Measurements from ENCODE around the gene HES7. TPM values are rescaled to one million over a fixed set of nuclear protein-coding genes. Genes with fewer than 3 reads are reported as not detected.

The HES7 gene
- total and polyA plus RNA-seq, 9 of the 15 experiments (the other 6 are each of a cell fraction or from before 2014, with no cell fraction given) = 0.03 to 1.7 (median 0.14) TPM; not detected in 1

DNA sequence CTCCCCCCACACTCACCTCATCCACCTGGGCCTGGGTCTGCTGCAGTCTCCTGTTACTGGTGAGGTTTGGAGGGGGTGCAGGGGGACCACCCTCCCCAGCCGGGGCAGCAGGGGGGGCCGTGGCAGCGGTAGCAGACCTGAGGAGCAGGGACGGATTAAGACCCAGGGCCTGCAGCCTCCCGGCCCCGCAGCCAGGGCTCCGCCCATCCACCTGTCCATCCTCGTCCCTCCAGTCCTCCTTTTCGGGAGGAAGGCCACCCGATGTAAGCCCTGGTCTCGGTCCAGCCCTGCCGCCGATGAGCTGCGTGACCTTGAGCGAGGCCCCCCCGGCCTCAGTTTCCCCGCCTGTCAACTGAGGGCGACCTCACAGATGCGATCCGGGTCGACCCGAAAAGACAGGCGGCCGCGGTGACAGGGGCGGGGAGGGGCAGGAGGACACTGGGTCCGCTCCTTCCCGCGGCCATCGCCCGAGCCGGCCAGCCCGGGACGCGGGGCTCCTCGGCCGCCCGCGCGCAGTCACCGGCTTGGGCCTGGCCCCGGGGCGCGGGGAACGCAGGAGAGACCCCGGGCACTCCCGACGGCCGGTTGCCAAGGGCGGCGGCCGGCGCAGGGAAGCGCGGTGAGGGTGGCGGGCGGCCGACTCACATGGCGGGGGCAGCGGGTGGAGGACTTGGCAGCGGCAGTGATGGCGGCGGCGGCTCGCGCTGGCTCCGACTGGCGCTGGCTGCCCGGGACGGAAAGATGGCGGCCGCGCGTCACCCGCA is 38.5 kb upstream of the HES7 start, which contains the start of gene VAMP2 (continued):
- TF ChIP-seq, protein P1, sequence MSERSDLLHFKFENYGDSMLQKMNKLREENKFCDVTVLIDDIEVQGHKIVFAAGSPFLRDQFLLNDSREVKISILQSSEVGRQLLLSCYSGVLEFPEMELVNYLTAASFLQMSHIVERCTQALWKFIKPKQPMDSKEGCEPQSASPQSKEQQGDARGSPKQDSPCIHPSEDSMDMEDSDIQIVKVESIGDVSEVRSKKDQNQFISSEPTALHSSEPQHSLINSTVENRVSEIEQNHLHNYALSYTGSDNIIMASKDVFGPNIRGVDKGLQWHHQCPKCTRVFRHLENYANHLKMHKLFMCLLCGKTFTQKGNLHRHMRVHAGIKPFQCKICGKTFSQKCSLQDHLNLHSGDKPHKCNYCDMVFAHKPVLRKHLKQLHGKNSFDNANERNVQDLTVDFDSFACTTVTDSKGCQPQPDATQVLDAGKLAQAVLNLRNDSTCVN (CRISPR knock-in tag; IDR thresholded peaks at IDR 0.05) = no peak
- TF ChIP-seq RBM15 (IDR thresholded peaks at IDR 0.05; ENCODE audit: insufficient read depth, low read length) (no peak), ILF3 (IDR thresholded peaks at IDR 0.05; ENCODE audit: borderline replicate concordance) (no peak; the same call in 1 of the 2 replicates), HNRNPUL1 (IDR thresholded peaks at IDR 0.05; ENCODE audit: low read length) (no peak), FOXJ2 (tag; IDR thresholded peaks at IDR 0.05) (no peak), ATF1 (CRISPR knock-in tag; IDR thresholded peaks at IDR 0.05) (no peak), ATF1 (tag; IDR thresholded peaks at IDR 0.05) (no peak), RUNX1 (IDR thresholded peaks at IDR 0.05; ENCODE audit: low read depth) (no peak), ZNF224 (CRISPR knock-in tag; IDR thresholded peaks at IDR 0.05) (no peak), MYNN (IDR thresholded peaks at IDR 0.05) (no peak), MYNN (CRISPR knock-in tag; IDR thresholded peaks at IDR 0.05) (no peak), ZNF316 (IDR thresholded peaks at IDR 0.05) (no peak), ZNF764 (CRISPR knock-in tag; IDR thresholded peaks at IDR 0.05; ENCODE audit: low read depth) (no peak), SMAD4 (CRISPR knock-in tag; conservative IDR thresholded peaks at IDR 0.05) (no peak), KLF1 (tag; IDR thresholded peaks at IDR 0.05) (no peak), EP400 (IDR thresholded peaks at IDR 0.05) (peak; percentile 47; the same call in 1 of the 2 replicates), ZNF263 (CRISPR knock-in tag; IDR thresholded peaks at IDR 0.05; ENCODE audit: borderline replicate concordance) (peak; percentile 93), POLR2H (tag; IDR thresholded peaks at IDR 0.05; ENCODE audit: low read depth) (no peak), SIN3A (IDR thresholded peaks at IDR 0.05; ENCODE audit: borderline replicate concordance in 2 of 2, control insufficient read depth in 1 of 2, low read depth in 2 of 2, low read length in 2 of 2) (peak; percentile 56 to 65; a peak in 2 of 4 replicates), TFAM (CRISPR knock-in tag; conservative IDR thresholded peaks at IDR 0.05) (no peak), NR3C1 (CRISPR knock-in tag; IDR thresholded peaks at IDR 0.05) (no peak), TEAD4 (IDR thresholded peaks at IDR 0.05; ENCODE audit: low read length) (no peak), TEAD4 (CRISPR knock-in tag; IDR thresholded peaks at IDR 0.05; ENCODE audit: borderline replicate concordance) (no peak), ZBTB7A (IDR thresholded peaks at IDR 0.05; ENCODE audit: borderline replicate concordance, control insufficient read depth, low read depth, low read length) (no peak; the same call in 1 of the 2 replicates), BRD9 (IDR thresholded peaks at IDR 0.05; ENCODE audit: low read depth, partially characterized antibody) (no peak)
- TF ChIP-seq, protein P2, sequence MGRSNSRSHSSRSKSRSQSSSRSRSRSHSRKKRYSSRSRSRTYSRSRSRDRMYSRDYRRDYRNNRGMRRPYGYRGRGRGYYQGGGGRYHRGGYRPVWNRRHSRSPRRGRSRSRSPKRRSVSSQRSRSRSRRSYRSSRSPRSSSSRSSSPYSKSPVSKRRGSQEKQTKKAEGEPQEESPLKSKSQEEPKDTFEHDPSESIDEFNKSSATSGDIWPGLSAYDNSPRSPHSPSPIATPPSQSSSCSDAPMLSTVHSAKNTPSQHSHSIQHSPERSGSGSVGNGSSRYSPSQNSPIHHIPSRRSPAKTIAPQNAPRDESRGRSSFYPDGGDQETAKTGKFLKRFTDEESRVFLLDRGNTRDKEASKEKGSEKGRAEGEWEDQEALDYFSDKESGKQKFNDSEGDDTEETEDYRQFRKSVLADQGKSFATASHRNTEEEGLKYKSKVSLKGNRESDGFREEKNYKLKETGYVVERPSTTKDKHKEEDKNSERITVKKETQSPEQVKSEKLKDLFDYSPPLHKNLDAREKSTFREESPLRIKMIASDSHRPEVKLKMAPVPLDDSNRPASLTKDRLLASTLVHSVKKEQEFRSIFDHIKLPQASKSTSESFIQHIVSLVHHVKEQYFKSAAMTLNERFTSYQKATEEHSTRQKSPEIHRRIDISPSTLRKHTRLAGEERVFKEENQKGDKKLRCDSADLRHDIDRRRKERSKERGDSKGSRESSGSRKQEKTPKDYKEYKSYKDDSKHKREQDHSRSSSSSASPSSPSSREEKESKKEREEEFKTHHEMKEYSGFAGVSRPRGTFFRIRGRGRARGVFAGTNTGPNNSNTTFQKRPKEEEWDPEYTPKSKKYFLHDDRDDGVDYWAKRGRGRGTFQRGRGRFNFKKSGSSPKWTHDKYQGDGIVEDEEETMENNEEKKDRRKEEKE (IDR thresholded peaks at IDR 0.05; ENCODE audit: borderline replicate concordance in 1 of 2, control insufficient read depth in 1 of 2, low read depth in 2 of 2, low read length in 1 of 2) = no peak

Measured in K562 (cell line).